ENCODE measurements around the gene RLBP1.

DNA sequence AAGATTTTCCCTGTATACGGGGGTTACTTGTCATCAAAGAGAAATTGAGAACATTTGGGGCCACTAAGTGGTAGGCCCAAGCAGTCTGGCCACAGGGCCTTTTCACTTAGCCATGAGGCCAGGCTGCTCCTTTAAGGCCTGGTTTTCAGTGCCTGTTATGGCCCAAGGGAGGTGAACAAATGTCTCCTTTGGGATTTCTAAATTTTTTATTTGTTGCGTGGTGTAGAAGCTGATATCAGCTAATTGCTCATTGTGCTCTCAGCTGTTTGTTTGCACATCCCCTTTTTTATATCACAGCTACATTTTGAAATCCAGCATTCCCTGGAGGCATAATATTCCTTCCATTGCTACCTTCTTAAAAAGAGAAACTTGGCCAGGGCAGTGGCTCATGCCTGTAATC, 48.5 kb downstream of the RLBP1 start:
- TF ChIP-seq, protein P1, sequence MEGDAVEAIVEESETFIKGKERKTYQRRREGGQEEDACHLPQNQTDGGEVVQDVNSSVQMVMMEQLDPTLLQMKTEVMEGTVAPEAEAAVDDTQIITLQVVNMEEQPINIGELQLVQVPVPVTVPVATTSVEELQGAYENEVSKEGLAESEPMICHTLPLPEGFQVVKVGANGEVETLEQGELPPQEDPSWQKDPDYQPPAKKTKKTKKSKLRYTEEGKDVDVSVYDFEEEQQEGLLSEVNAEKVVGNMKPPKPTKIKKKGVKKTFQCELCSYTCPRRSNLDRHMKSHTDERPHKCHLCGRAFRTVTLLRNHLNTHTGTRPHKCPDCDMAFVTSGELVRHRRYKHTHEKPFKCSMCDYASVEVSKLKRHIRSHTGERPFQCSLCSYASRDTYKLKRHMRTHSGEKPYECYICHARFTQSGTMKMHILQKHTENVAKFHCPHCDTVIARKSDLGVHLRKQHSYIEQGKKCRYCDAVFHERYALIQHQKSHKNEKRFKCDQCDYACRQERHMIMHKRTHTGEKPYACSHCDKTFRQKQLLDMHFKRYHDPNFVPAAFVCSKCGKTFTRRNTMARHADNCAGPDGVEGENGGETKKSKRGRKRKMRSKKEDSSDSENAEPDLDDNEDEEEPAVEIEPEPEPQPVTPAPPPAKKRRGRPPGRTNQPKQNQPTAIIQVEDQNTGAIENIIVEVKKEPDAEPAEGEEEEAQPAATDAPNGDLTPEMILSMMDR (IDR thresholded peaks at IDR 0.05; ENCODE audit: low read depth, low read length, poor library complexity, severe bottlenecking): no peak
- no peak for TF ChIP-seq EZH2phosphoT487 (IDR thresholded peaks at IDR 0.05; ENCODE audit: borderline replicate concordance, low read length)

All from DOHH2 (cell line).